ENCODE data around the gene BTRC. TPM values are rescaled to one million over a fixed set of nuclear protein-coding genes. Genes with fewer than 3 reads are reported as not detected.

The BTRC gene
- polyA plus RNA-seq, 2 of the 4 experiments (the other 2 are of a cell fraction) = 8.0 to 23.1 TPM

GRCh38 chr10:101429423-101429822 is 75.5 kb downstream of the BTRC start (continued):
- TF ChIP-seq CTCF (IDR thresholded peaks at IDR 0.05) = no peak
- no peak for TF ChIP-seq MAX (IDR thresholded peaks at IDR 0.05)
- no peak for TF ChIP-seq ZFP36 (IDR thresholded peaks at IDR 0.05; ENCODE audit: borderline replicate concordance, partially characterized antibody)

- POLR2A ChIA-PET = no interaction called here
- DNase-seq (ENCODE audit: low read depth in 1 of 2, low spot score in 1 of 2) = no peak
- Histone ChIP-seq H3K27ac (no peak overlapping the region), H3K4me3 (no peak overlapping the region), H3K4me1 (peaks cover 5% of the 10 kb centered on the region; the same call in 1 of the 3 replicates), H3K9me3 (no peaks in the 10 kb centered on the region), H3K4me2 (no peak overlapping the region)
- no peak for FAIRE-seq
- WGBS (ENCODE audit: missing lambda C conversion rate) = 92% methylated on average over 6 of the region's 6 CpGs
- CTCF ChIA-PET = interaction anchor here (0.7 to 2.7 kb wide), 4 partner anchors 31 to 222 kb away, joined by 3 to 19 read pairs (median 4); no protein-coding TSS in a partner anchor
- TF ChIP-seq NFE2L2 (conservative IDR thresholded peaks at IDR 0.05; ENCODE audit: low read length) = no peak
- no peak for TF ChIP-seq KDM1A (IDR thresholded peaks at IDR 0.05; ENCODE audit: low read depth)
- ATAC-seq = no peak
Observed at GRCh38 chr10:101436302-101436701, 82.3 kb downstream of the BTRC start.

- Histone ChIP-seq H3K4me3 (no peak overlapping the region), H3K4me2 (no peak overlapping the region), H3K9me3 (no peaks in the 10 kb centered on the region), H3K4me1 (peaks cover 5% of the 10 kb centered on the region; the same call in 1 of the 3 replicates), H3K27ac (no peak overlapping the region)
- ChIA-PET POLR2A (no interaction called here), CTCF (interaction anchor here (0.7 to 9.7 kb wide), 5 partner anchors 28 to 223 kb away, joined by 3 to 135 read pairs (median 32); no protein-coding TSS in a partner anchor)
- DNase-seq (ENCODE audit: low read depth in 1 of 2, low spot score in 1 of 2) (no peak), ATAC-seq (no peak), FAIRE-seq (no peak)
- WGBS (ENCODE audit: missing lambda C conversion rate) = 69% methylated on average over 5 of the region's 5 CpGs
- TF ChIP-seq CBX2 (IDR thresholded peaks at IDR 0.05; ENCODE audit: borderline replicate concordance, low read depth) = no peak
- TF ChIP-seq KDM1A (IDR thresholded peaks at IDR 0.05; ENCODE audit: low read depth) = no peak
Observed at GRCh38 chr10:101438881-101439391, 85.0 kb downstream of the BTRC start.

- 67% methylated on average over 17 of the region's 17 CpGs for WGBS (ENCODE audit: missing lambda C conversion rate)
- ATAC-seq = peak; percentile 98 to 99
- DNase-seq (ENCODE audit: low read depth in 1 of 2, low spot score in 1 of 2) = peak; percentile 62 to 83
- TF ChIP-seq HDAC2 (IDR thresholded peaks at IDR 0.05) = no peak
- no peak for TF ChIP-seq NPAS2 (CRISPR knock-in tag; IDR thresholded peaks at IDR 0.05; ENCODE audit: borderline replicate concordance)
- peak; percentile 86 to 89 for TF ChIP-seq RAD21 (conservative IDR thresholded peaks at IDR 0.05 in 1 of 2, IDR thresholded peaks at IDR 0.05 in 1 of 2)
- no peak for TF ChIP-seq CBX2 (IDR thresholded peaks at IDR 0.05; ENCODE audit: borderline replicate concordance, low read depth)
- TF ChIP-seq TFCP2L1 (CRISPR knock-in tag; IDR thresholded peaks at IDR 0.05) = no peak
- no peak for TF ChIP-seq ZC3H11A (IDR thresholded peaks at IDR 0.05)
- TF ChIP-seq TP53 (CRISPR knock-in tag; IDR thresholded peaks at IDR 0.05) = no peak
- TF ChIP-seq NFE2L2 (conservative IDR thresholded peaks at IDR 0.05; ENCODE audit: low read length) = no peak
- TF ChIP-seq BCL3 (IDR thresholded peaks at IDR 0.05) = no peak
- TF ChIP-seq CTCF (IDR thresholded peaks at IDR 0.05) = peak; percentile 83
- TF ChIP-seq HOXA7 (CRISPR knock-in tag; IDR thresholded peaks at IDR 0.05) = no peak
- no peak for TF ChIP-seq ZSCAN20 (CRISPR knock-in tag; IDR thresholded peaks at IDR 0.05)
- TF ChIP-seq SMC3 (IDR thresholded peaks at IDR 0.05) = peak; percentile 83
- no peak for TF ChIP-seq HOXB5 (CRISPR knock-in tag; IDR thresholded peaks at IDR 0.05)
- Histone ChIP-seq H3K4me3 (no peak overlapping the region), H3K4me1 (peaks cover 5% of the 10 kb centered on the region; the same call in 1 of the 3 replicates), H3K4me2 (no peak overlapping the region), H3K9me3 (no peaks in the 10 kb centered on the region), H3K27ac (no peak overlapping the region)
- ChIA-PET POLR2A (no interaction called here), CTCF (interaction anchor here (0.6 to 9.7 kb wide), 44 partner anchors 9 to 956 kb away, joined by 3 to 135 read pairs (median 4); partner anchors contain the start of gene BTRC)
- peak; percentile 76 for FAIRE-seq
Observed at GRCh38 chr10:101441541-101442455, 87.8 kb downstream of the BTRC start.

Measured in A549 (cell line).